Dendritic cell treated with granulocyte-macrophage colony-stimulating factor and Interleukin-4, amounts not matched to agents 40 ng/mL and 50 ng/mL, for 4 days (primary cell): Measurements from ENCODE around the gene CARD11.

ENCODE experiments used
- H3K27ac Mint-ChIP-seq: one replicate; pipeline ENCODE4 v1.8.0; 2022; ENCODE audit warnings: mild to moderate bottlenecking, mixed read lengths
- H3K27me3 Mint-ChIP-seq: one replicate; pipeline ENCODE4 v1.8.0; 2022; ENCODE audit warnings: mild to moderate bottlenecking, mixed read lengths
- H3K36me3 Mint-ChIP-seq: one replicate; pipeline ENCODE4 v1.8.0; 2022; ENCODE audit warnings: low read depth, mixed read lengths
- H3K4me1 Mint-ChIP-seq: one replicate; pipeline ENCODE4 v1.8.0; 2022; ENCODE audit warnings: low read depth, mixed read lengths
- H3K4me3 Mint-ChIP-seq: one replicate; pipeline ENCODE4 v1.8.0; 2022; ENCODE audit warnings: mild to moderate bottlenecking, moderate library complexity, mixed read lengths
- H3K9me3 Mint-ChIP-seq: one replicate; pipeline ENCODE4 v1.8.0; 2022; ENCODE audit warnings: mixed read lengths
- intact Hi-C: fragments of 100-400 bp; cut with micrococcal nuclease; formaldehyde crosslinking; loops from one replicate; pipeline ENCODE4 v1.15.0; 2022

Gene CARD11

GRCh38 chr7:2999078-2999500, 44.6 kb downstream of the CARD11 start:
- no peaks in the 10 kb centered on the region for H3K36me3 Mint-ChIP-seq
- peaks cover 7% of the 10 kb centered on the region for H3K4me1 Mint-ChIP-seq
- H3K27me3 Mint-ChIP-seq, result peaks cover 4% of the 10 kb centered on the region
- intact Hi-C loops, result no loop called here
- H3K27ac Mint-ChIP-seq, result no peak overlapping the region
- peaks cover 15% of the 10 kb centered on the region for H3K9me3 Mint-ChIP-seq
- H3K4me3 Mint-ChIP-seq, result no peak overlapping the region

GRCh38 chr7:2997014-2997413, 46.7 kb downstream of the CARD11 start:
- intact Hi-C loops, result no loop called here
- peaks cover 7% of the 10 kb centered on the region for H3K4me1 Mint-ChIP-seq
- H3K27ac Mint-ChIP-seq, result no peak overlapping the region
- no peak overlapping the region for H3K4me3 Mint-ChIP-seq
- peaks cover 4% of the 10 kb centered on the region for H3K27me3 Mint-ChIP-seq
- H3K36me3 Mint-ChIP-seq, result no peaks in the 10 kb centered on the region
- peaks cover 15% of the 10 kb centered on the region for H3K9me3 Mint-ChIP-seq

GRCh38 chr7:2996141-2996540, 47.5 kb downstream of the CARD11 start:
- intact Hi-C loops, result no loop called here
- Mint-ChIP-seq H3K4me1 (peaks cover 7% of the 10 kb centered on the region), H3K27ac (no peak overlapping the region), H3K9me3 (peaks cover 15% of the 10 kb centered on the region), H3K27me3 (peaks cover 4% of the 10 kb centered on the region), H3K36me3 (no peaks in the 10 kb centered on the region), H3K4me3 (no peak overlapping the region)

GRCh38 chr7:2993868-2994267, 49.8 kb downstream of the CARD11 start:
- Mint-ChIP-seq H3K36me3 (no peaks in the 10 kb centered on the region), H3K27me3 (peaks cover 3% of the 10 kb centered on the region), H3K9me3 (peaks cover 15% of the 10 kb centered on the region), H3K4me3 (no peak overlapping the region), H3K4me1 (peaks cover 7% of the 10 kb centered on the region), H3K27ac (no peak overlapping the region)
- intact Hi-C loops, result no loop called here

GRCh38 chr7:2993396-2993795, 50.3 kb downstream of the CARD11 start:
- intact Hi-C loops, result no loop called here
- H3K9me3 Mint-ChIP-seq, result peaks cover 15% of the 10 kb centered on the region
- no peak overlapping the region for H3K4me3 Mint-ChIP-seq
- H3K27ac Mint-ChIP-seq, result no peak overlapping the region
- H3K36me3 Mint-ChIP-seq, result no peaks in the 10 kb centered on the region
- peaks cover 4% of the 10 kb centered on the region for H3K27me3 Mint-ChIP-seq
- peaks cover 7% of the 10 kb centered on the region for H3K4me1 Mint-ChIP-seq

GRCh38 chr7:2990949-2991470, 52.7 kb downstream of the CARD11 start:
- Mint-ChIP-seq H3K36me3 (no peaks in the 10 kb centered on the region), H3K4me1 (no peaks in the 10 kb centered on the region), H3K27me3 (peaks cover 4% of the 10 kb centered on the region), H3K9me3 (peaks cover 15% of the 10 kb centered on the region), H3K27ac (no peak overlapping the region), H3K4me3 (no peak overlapping the region)
- intact Hi-C loops, result no loop called here

- Mint-ChIP-seq H3K9me3 (peaks cover 9% of the 10 kb centered on the region), H3K4me1 (peaks cover 11% of the 10 kb centered on the region), H3K36me3 (no peaks in the 10 kb centered on the region), H3K27me3 (peaks cover 12% of the 10 kb centered on the region), H3K27ac (no peak overlapping the region), H3K4me3 (no peak overlapping the region)
- intact Hi-C loops, result loop anchor here (10.0 kb wide), 1 partner anchor 52 kb away; no protein-coding TSS in a partner anchor
Observed at GRCh38 chr7:2986561-2986960, 57.1 kb downstream of the CARD11 start.

- intact Hi-C loops, result loop anchor here (10.0 kb wide), 1 partner anchor 51 kb away; no protein-coding TSS in a partner anchor
- Mint-ChIP-seq H3K4me1 (peaks cover 16% of the 10 kb centered on the region), H3K27me3 (peaks cover 19% of the 10 kb centered on the region), H3K9me3 (peaks cover 9% of the 10 kb centered on the region), H3K36me3 (no peaks in the 10 kb centered on the region), H3K4me3 (no peak overlapping the region), H3K27ac (no peak overlapping the region)
Observed at GRCh38 chr7:2985866-2986265, 57.8 kb downstream of the CARD11 start.

GRCh38 chr7:2984091-2984490, 59.6 kb downstream of the CARD11 start:
- H3K9me3 Mint-ChIP-seq, result peaks cover 9% of the 10 kb centered on the region
- H3K27me3 Mint-ChIP-seq, result peaks cover 34% of the 10 kb centered on the region
- no peaks in the 10 kb centered on the region for H3K36me3 Mint-ChIP-seq
- intact Hi-C loops, result loop anchor here (10.0 kb wide), 1 partner anchor 49 kb away; no protein-coding TSS in a partner anchor
- H3K4me1 Mint-ChIP-seq, result peaks cover 34% of the 10 kb centered on the region
- H3K27ac Mint-ChIP-seq, result no peak overlapping the region
- H3K4me3 Mint-ChIP-seq, result no peak overlapping the region

- no peak overlapping the region for H3K4me3 Mint-ChIP-seq
- H3K27ac Mint-ChIP-seq, result no peak overlapping the region
- H3K9me3 Mint-ChIP-seq, result peaks cover 9% of the 10 kb centered on the region
- intact Hi-C loops, result loop anchor here (10.0 kb wide), 1 partner anchor 49 kb away; no protein-coding TSS in a partner anchor
- peaks cover 39% of the 10 kb centered on the region for H3K4me1 Mint-ChIP-seq
- peaks cover 39% of the 10 kb centered on the region for H3K27me3 Mint-ChIP-seq
- H3K36me3 Mint-ChIP-seq, result no peaks in the 10 kb centered on the region
Observed at GRCh38 chr7:2983586-2983985, 60.1 kb downstream of the CARD11 start.

GRCh38 chr7:2982831-2983230, 60.8 kb downstream of the CARD11 start:
- Mint-ChIP-seq H3K4me1 (peaks cover 45% of the 10 kb centered on the region), H3K36me3 (no peaks in the 10 kb centered on the region), H3K27me3 (peaks cover 45% of the 10 kb centered on the region), H3K9me3 (peaks cover 9% of the 10 kb centered on the region), H3K4me3 (no peak overlapping the region), H3K27ac (no peak overlapping the region)
- intact Hi-C loops, result loop anchor here (10.0 kb wide), 1 partner anchor 48 kb away; no protein-coding TSS in a partner anchor

- H3K9me3 Mint-ChIP-seq, result peaks cover 9% of the 10 kb centered on the region
- no peak overlapping the region for H3K4me3 Mint-ChIP-seq
- H3K36me3 Mint-ChIP-seq, result no peaks in the 10 kb centered on the region
- peaks cover 45% of the 10 kb centered on the region for H3K4me1 Mint-ChIP-seq
- intact Hi-C loops, result loop anchor here (10.0 kb wide), 1 partner anchor 48 kb away; no protein-coding TSS in a partner anchor
- no peak overlapping the region for H3K27ac Mint-ChIP-seq
- peaks cover 50% of the 10 kb centered on the region for H3K27me3 Mint-ChIP-seq
Observed at GRCh38 chr7:2982401-2982800, 61.3 kb downstream of the CARD11 start.

GRCh38 chr7:2981103-2981480, 62.6 kb downstream of the CARD11 start:
- peak overlapping the region; percentile 47 for H3K27ac Mint-ChIP-seq

GRCh38 chr7:2980401-2981102, 63.1 kb downstream of the CARD11 start:
- Mint-ChIP-seq H3K27ac (peak overlapping the region; percentile 47), H3K27me3 (peaks cover 61% of the 10 kb centered on the region), H3K4me1 (peaks cover 45% of the 10 kb centered on the region), H3K4me3 (peak overlapping the region; percentile 37), H3K9me3 (peaks cover 9% of the 10 kb centered on the region), H3K36me3 (no peaks in the 10 kb centered on the region)
- intact Hi-C loops, result loop anchor here (10.0 kb wide), 1 partner anchor 46 kb away; no protein-coding TSS in a partner anchor

More at GRCh38 chr7:2981103-2981480, 62.6 kb downstream of the CARD11 start:
- intact Hi-C loops, result loop anchor here (10.0 kb wide), 1 partner anchor 46 kb away; no protein-coding TSS in a partner anchor
- H3K4me1 Mint-ChIP-seq, result peaks cover 45% of the 10 kb centered on the region
- H3K9me3 Mint-ChIP-seq, result peaks cover 9% of the 10 kb centered on the region
- no peaks in the 10 kb centered on the region for H3K36me3 Mint-ChIP-seq
- peaks cover 56% of the 10 kb centered on the region for H3K27me3 Mint-ChIP-seq
- no peak overlapping the region for H3K4me3 Mint-ChIP-seq
